OCI-LY7 (cell line): ENCODE measurements around the gene PDE4A.

Source experiments
- EZH2phosphoT487 ChIP-seq: fragments of 200-600 bp; sonication (generic); IDR thresholded peaks from 2 replicates; pipeline ENCODE4 v1.6.1; 2018; ENCODE audit warnings: low read depth, borderline replicate concordance, mild to moderate bottlenecking, mixed run types, antibody characterized with exemption, low read length, moderate library complexity, mixed read lengths
- TF ChIP-seq, protein P1 (sequence below): fragments of 200-600 bp; sonication (generic); conservative IDR thresholded peaks from 2 replicates; pipeline ENCODE4 v1.5.1; 2014; ENCODE audit warnings: mild to moderate bottlenecking, antibody characterized with exemption, low read length, moderate library complexity, mixed read lengths

DNA sequence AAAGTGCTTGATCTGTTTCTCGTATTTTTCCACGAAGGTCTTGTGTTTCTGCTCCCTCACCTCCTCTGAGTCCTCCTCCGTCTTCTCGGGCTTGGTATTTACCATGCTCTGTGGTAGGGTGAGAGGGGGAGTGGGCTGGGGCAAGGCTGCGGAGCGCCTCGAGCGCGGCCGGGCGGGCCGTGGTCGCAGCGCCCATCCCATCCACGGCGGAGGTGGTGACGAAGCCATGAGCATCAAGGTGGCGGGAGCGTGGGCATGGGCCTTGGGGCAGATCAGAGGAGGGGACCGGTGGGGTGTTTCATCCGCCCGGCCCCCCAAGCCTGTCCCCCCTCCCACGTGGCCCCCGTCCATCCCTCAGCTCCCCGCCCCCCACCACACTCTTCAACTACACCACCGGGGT lies 24.9 kb upstream of the PDE4A start:
- TF ChIP-seq, protein P1, sequence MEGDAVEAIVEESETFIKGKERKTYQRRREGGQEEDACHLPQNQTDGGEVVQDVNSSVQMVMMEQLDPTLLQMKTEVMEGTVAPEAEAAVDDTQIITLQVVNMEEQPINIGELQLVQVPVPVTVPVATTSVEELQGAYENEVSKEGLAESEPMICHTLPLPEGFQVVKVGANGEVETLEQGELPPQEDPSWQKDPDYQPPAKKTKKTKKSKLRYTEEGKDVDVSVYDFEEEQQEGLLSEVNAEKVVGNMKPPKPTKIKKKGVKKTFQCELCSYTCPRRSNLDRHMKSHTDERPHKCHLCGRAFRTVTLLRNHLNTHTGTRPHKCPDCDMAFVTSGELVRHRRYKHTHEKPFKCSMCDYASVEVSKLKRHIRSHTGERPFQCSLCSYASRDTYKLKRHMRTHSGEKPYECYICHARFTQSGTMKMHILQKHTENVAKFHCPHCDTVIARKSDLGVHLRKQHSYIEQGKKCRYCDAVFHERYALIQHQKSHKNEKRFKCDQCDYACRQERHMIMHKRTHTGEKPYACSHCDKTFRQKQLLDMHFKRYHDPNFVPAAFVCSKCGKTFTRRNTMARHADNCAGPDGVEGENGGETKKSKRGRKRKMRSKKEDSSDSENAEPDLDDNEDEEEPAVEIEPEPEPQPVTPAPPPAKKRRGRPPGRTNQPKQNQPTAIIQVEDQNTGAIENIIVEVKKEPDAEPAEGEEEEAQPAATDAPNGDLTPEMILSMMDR, result no peak
- TF ChIP-seq EZH2phosphoT487, result no peak
